Measurements from ENCODE around the gene ELSPBP1. TPM values are rescaled to one million over a fixed set of nuclear protein-coding genes. Genes with fewer than 3 reads are reported as not detected.
"Not testable (repeated sequence)": the region's sequence is repeated elsewhere in the genome, so short reads cannot be mapped to it uniquely, and the experiment has no call there.

The ELSPBP1 gene
- total and polyA plus RNA-seq, 2 donors (not counting 3 experiments of a cell fraction or from before 2014, with no cell fraction given): not detected

- POLR2A ChIA-PET: no interaction called here
Measured at GRCh38 chr19:48069435-48069834, 75.0 kb downstream of the ELSPBP1 start.

GRCh38 chr19:48070177-48070769, 75.8 kb downstream of the ELSPBP1 start:
- CTCF ChIA-PET: interaction anchor here (0.6 to 1.2 kb wide), 2 partner anchors 20 to 201 kb away, joined by 3 to 4 read pairs; no protein-coding TSS in a partner anchor
- dilution Hi-C loops (cut with MboI; ENCODE audit: extremely low pct_ligation_motif_present, low sequenced_read_pairs); H3K4me1 ChIP-seq (ENCODE audit: control insufficient read depth, extremely low read depth, insufficient read depth, low read length); H2AFZ ChIP-seq (ENCODE audit: low read depth, low read length); FAIRE-seq; H3K9me3 ChIP-seq (replicated peaks; ENCODE audit: control insufficient read depth, insufficient read depth, low read length); H3K9me1 ChIP-seq (replicated peaks; ENCODE audit: control insufficient read depth, extremely low read depth, insufficient read depth, low read length); DNase-seq (ENCODE audit: low read depth, low spot score); POLR2A ChIA-PET; H3K4me3 ChIP-seq (replicated peaks in 1 of 3; ENCODE audit: insufficient read depth in 1 of 3, low read depth in 1 of 3, low read length in 3 of 3); H4K20me1 ChIP-seq (replicated peaks; ENCODE audit: control insufficient read depth, extremely low read depth, insufficient read depth, low read length); BruUV-seq (replicated peaks); H3K36me3 ChIP-seq (ENCODE audit: control insufficient read depth in 2 of 2, extremely low read depth in 1 of 2, insufficient read depth in 2 of 2, low read length in 2 of 2); H3K9ac ChIP-seq (replicated peaks; ENCODE audit: extremely low read depth, insufficient read depth, low read length); H3K27ac ChIP-seq (ENCODE audit: insufficient read depth, low read depth, low read length); H3K4me2 ChIP-seq (ENCODE audit: insufficient read depth, low read length); intact Hi-C loops (cut with micrococcal nuclease); H3K79me2 ChIP-seq (ENCODE audit: control insufficient read depth, insufficient read depth, low read length); H3K27me3 ChIP-seq (ENCODE audit: control insufficient read depth in 2 of 2, insufficient read depth in 2 of 2, low read length in 2 of 2): not testable (repeated sequence)

More at GRCh38 chr19:48069435-48069834, 75.0 kb downstream of the ELSPBP1 start:
- Histone ChIP-seq H3K27ac (ENCODE audit: insufficient read depth, low read depth, low read length) (no peak overlapping the region), H3K27me3 (ENCODE audit: control insufficient read depth in 2 of 2, insufficient read depth in 2 of 2, low read length in 2 of 2) (no peaks in the 10 kb centered on the region), H2AFZ (ENCODE audit: low read depth, low read length) (no peak overlapping the region), H4K20me1 (replicated peaks; ENCODE audit: control insufficient read depth, extremely low read depth, insufficient read depth, low read length) (no peaks in the 10 kb centered on the region), H3K9me3 (replicated peaks; ENCODE audit: control insufficient read depth, insufficient read depth, low read length) (no peaks in the 10 kb centered on the region), H3K9ac (replicated peaks; ENCODE audit: extremely low read depth, insufficient read depth, low read length) (no peak overlapping the region), H3K4me3 (replicated peaks in 1 of 3; ENCODE audit: insufficient read depth in 1 of 3, low read depth in 1 of 3, low read length in 3 of 3) (no peak overlapping the region), H3K9me1 (replicated peaks; ENCODE audit: control insufficient read depth, extremely low read depth, insufficient read depth, low read length) (no peaks in the 10 kb centered on the region), H3K4me2 (ENCODE audit: insufficient read depth, low read length) (no peak overlapping the region), H3K36me3 (ENCODE audit: control insufficient read depth in 2 of 2, extremely low read depth in 1 of 2, insufficient read depth in 2 of 2, low read length in 2 of 2) (no peaks in the 10 kb centered on the region), H3K79me2 (ENCODE audit: control insufficient read depth, insufficient read depth, low read length) (no peaks in the 10 kb centered on the region), H3K4me1 (ENCODE audit: control insufficient read depth, extremely low read depth, insufficient read depth, low read length) (no peaks in the 10 kb centered on the region)
- CTCF ChIA-PET: interaction anchor here (0.6 to 1.4 kb wide), 4 partner anchors 14 to 205 kb away, joined by 3 to 4 read pairs (median 4); no protein-coding TSS in a partner anchor
- DNase-seq (ENCODE audit: low read depth, low spot score) (no peak), FAIRE-seq (no peak)
- no peak for TF ChIP-seq FOS (IDR thresholded peaks at IDR 0.05; ENCODE audit: borderline replicate concordance, insufficient read depth, low read length)
- TF ChIP-seq EZH2 (IDR thresholded peaks at IDR 0.05; ENCODE audit: borderline replicate concordance, low read depth, low read length, severe bottlenecking): no peak
- TF ChIP-seq POLR2AphosphoS5 (IDR thresholded peaks at IDR 0.05; ENCODE audit: insufficient read depth, low read depth, low read length): no peak
- no peak for TF ChIP-seq MYC (IDR thresholded peaks at IDR 0.05; ENCODE audit: low read depth, low read length)
- TF ChIP-seq, protein P1, sequence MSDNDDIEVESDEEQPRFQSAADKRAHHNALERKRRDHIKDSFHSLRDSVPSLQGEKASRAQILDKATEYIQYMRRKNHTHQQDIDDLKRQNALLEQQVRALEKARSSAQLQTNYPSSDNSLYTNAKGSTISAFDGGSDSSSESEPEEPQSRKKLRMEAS (IDR thresholded peaks at IDR 0.05; ENCODE audit: insufficient read depth, insufficient read length): no peak
- TF ChIP-seq POLR2A (IDR thresholded peaks at IDR 0.05; ENCODE audit: low read depth, low read length): no peak
- TF ChIP-seq GATA2 (IDR thresholded peaks at IDR 0.05; ENCODE audit: insufficient read depth, insufficient read length, low read depth, low read length): no peak
- no peak for TF ChIP-seq JUN (IDR thresholded peaks at IDR 0.05; ENCODE audit: borderline replicate concordance, insufficient read depth, insufficient read length, low read depth)
- TF ChIP-seq CTCF (IDR thresholded peaks at IDR 0.05; ENCODE audit: extremely low read depth in 1 of 2, insufficient read depth in 1 of 2, low read depth in 1 of 2, low read length in 2 of 2): no peak
- no TSS peak for BruUV-seq (replicated peaks)
- intact Hi-C loops (cut with micrococcal nuclease): no loop called here
- dilution Hi-C loops (cut with MboI; ENCODE audit: extremely low pct_ligation_motif_present, low sequenced_read_pairs): no loop called here

Measured in endothelial cell of umbilical vein (primary cell).